ENCODE data around the gene GPR87. TPM values are rescaled to one million over a fixed set of nuclear protein-coding genes. Genes with fewer than 3 reads are reported as not detected.

GPR87 gene
- total and polyA plus RNA-seq, 2 donors (not counting 1 experiment from before 2014, with no cell fraction given): 0.05 to 0.17 TPM

- H3K27me3 ChIP-seq (ENCODE audit: control insufficient read depth, insufficient read depth, low read length): no peaks in the 10 kb centered on the region
- no peak overlapping the region for H3K9ac ChIP-seq (ENCODE audit: insufficient read depth, low read length)
- H3K79me2 ChIP-seq (ENCODE audit: control insufficient read depth, insufficient read depth, low read length): no peaks in the 10 kb centered on the region
- H3K36me3 ChIP-seq (ENCODE audit: control insufficient read depth, insufficient read depth, low read length): no peaks in the 10 kb centered on the region
- DNase-seq (ENCODE audit: low read depth in 2 of 2): peak; percentile 49 to 76
- no peaks in the 10 kb centered on the region for H4K20me1 ChIP-seq (ENCODE audit: control insufficient read depth, extremely low read depth, insufficient read depth, low read length)
- no peak overlapping the region for H3K27ac ChIP-seq (ENCODE audit: insufficient read depth, low read length)
- H3K4me3 ChIP-seq (replicated peaks in 1 of 4; ENCODE audit: control extremely low read depth in 1 of 4, insufficient read depth in 1 of 4, low read depth in 3 of 4, low read length in 4 of 4): no peak overlapping the region
- no peak overlapping the region for H3K4me2 ChIP-seq (ENCODE audit: extremely low read depth, insufficient read depth, low read length)
- peak; percentile 38 to 51 for TF ChIP-seq CTCF (conservative IDR thresholded peaks at IDR 0.05 in 1 of 2, IDR thresholded peaks at IDR 0.05 in 1 of 2; ENCODE audit: low read depth in 1 of 2, low read length in 2 of 2)
- no peak for TF ChIP-seq EZH2 (IDR thresholded peaks at IDR 0.05; ENCODE audit: low read length, missing control alignments)
- peaks cover 4% of the 10 kb centered on the region for H3K4me1 ChIP-seq (ENCODE audit: control insufficient read depth, extremely low read depth, insufficient read depth, low read length)
- no peaks in the 10 kb centered on the region for H3K9me3 ChIP-seq (ENCODE audit: control insufficient read depth, insufficient read depth, low read depth, low read length)
- no peak overlapping the region for H2AFZ ChIP-seq (ENCODE audit: low read length)
Measured at GRCh38 chr3:151282921-151283320, 33.7 kb downstream of the GPR87 start.

GRCh38 chr3:151281671-151282324 lies 34.8 kb downstream of the GPR87 start:
- DNase-seq (ENCODE audit: low read depth in 2 of 2): peak; percentile 27 to 32
- peak overlapping the region; percentile 10 for H3K27ac ChIP-seq (ENCODE audit: insufficient read depth, low read length)
- no peaks in the 10 kb centered on the region for H4K20me1 ChIP-seq (ENCODE audit: control insufficient read depth, extremely low read depth, insufficient read depth, low read length)
- H3K4me2 ChIP-seq (ENCODE audit: extremely low read depth, insufficient read depth, low read length): no peak overlapping the region
- no peaks in the 10 kb centered on the region for H3K27me3 ChIP-seq (ENCODE audit: control insufficient read depth, insufficient read depth, low read length)
- no peak overlapping the region for H3K9ac ChIP-seq (ENCODE audit: insufficient read depth, low read length)
- H2AFZ ChIP-seq (ENCODE audit: low read length): no peak overlapping the region
- no peaks in the 10 kb centered on the region for H3K36me3 ChIP-seq (ENCODE audit: control insufficient read depth, insufficient read depth, low read length)
- H3K79me2 ChIP-seq (ENCODE audit: control insufficient read depth, insufficient read depth, low read length): no peaks in the 10 kb centered on the region
- TF ChIP-seq EZH2 (IDR thresholded peaks at IDR 0.05; ENCODE audit: low read length, missing control alignments) (no peak), CTCF (conservative IDR thresholded peaks at IDR 0.05 in 1 of 2, IDR thresholded peaks at IDR 0.05 in 1 of 2; ENCODE audit: low read depth in 1 of 2, low read length in 2 of 2) (no peak)
- no peak overlapping the region for H3K4me3 ChIP-seq (replicated peaks in 1 of 4; ENCODE audit: control extremely low read depth in 1 of 4, insufficient read depth in 1 of 4, low read depth in 3 of 4, low read length in 4 of 4)
- H3K4me1 ChIP-seq (ENCODE audit: control insufficient read depth, extremely low read depth, insufficient read depth, low read length): peaks cover 4% of the 10 kb centered on the region
- H3K9me3 ChIP-seq (ENCODE audit: control insufficient read depth, insufficient read depth, low read depth, low read length): no peaks in the 10 kb centered on the region

GRCh38 chr3:151278230-151278629 lies 38.4 kb downstream of the GPR87 start, which contains the start of gene P2RY14:
TSS of gene P2RY14 (minus strand) at chr3:151278542. CDS start at chr3:151214316, 64,226 bp downstream.
- H3K9me3 ChIP-seq (ENCODE audit: control insufficient read depth, insufficient read depth, low read depth, low read length): no peaks in the 10 kb centered on the region
- no peak within 1 kb of the TSS for H3K27ac ChIP-seq (ENCODE audit: insufficient read depth, low read length)
- H3K4me1 ChIP-seq (ENCODE audit: control insufficient read depth, extremely low read depth, insufficient read depth, low read length): peaks cover under 1% of the 10 kb centered on the region
- no peaks in the 10 kb centered on the region for H4K20me1 ChIP-seq (ENCODE audit: control insufficient read depth, extremely low read depth, insufficient read depth, low read length)
- TF ChIP-seq CTCF (conservative IDR thresholded peaks at IDR 0.05 in 1 of 2, IDR thresholded peaks at IDR 0.05 in 1 of 2; ENCODE audit: low read depth in 1 of 2, low read length in 2 of 2): no peak
- no peak for TF ChIP-seq EZH2 (IDR thresholded peaks at IDR 0.05; ENCODE audit: low read length, missing control alignments)
- H3K9ac ChIP-seq (ENCODE audit: insufficient read depth, low read length): no peak within 1 kb of the TSS
- H3K36me3 ChIP-seq (ENCODE audit: control insufficient read depth, insufficient read depth, low read length): no peaks in the 10 kb centered on the region
- DNase-seq (ENCODE audit: low read depth in 2 of 2): no peak
- no peaks in the 10 kb centered on the region for H3K27me3 ChIP-seq (ENCODE audit: control insufficient read depth, insufficient read depth, low read length)
- H3K4me2 ChIP-seq (ENCODE audit: extremely low read depth, insufficient read depth, low read length): no peak within 1 kb of the TSS
- H3K79me2 ChIP-seq (ENCODE audit: control insufficient read depth, insufficient read depth, low read length): no peaks in the 10 kb centered on the region
- H3K4me3 ChIP-seq (replicated peaks in 1 of 4; ENCODE audit: control extremely low read depth in 1 of 4, insufficient read depth in 1 of 4, low read depth in 3 of 4, low read length in 4 of 4): no peak within 1 kb of the TSS
- H2AFZ ChIP-seq (ENCODE audit: low read length): no peak within 1 kb of the TSS
